HG03280 (cell line): ENCODE measurements around the gene MEF2C.
A peak's percentile ranks its signal among the peaks of the same experiment; 100 is the strongest.

Experiments used
- ATAC-seq: cut with Tn5 transposase; IDR thresholded peaks from one replicate; pipeline ENCODE4 v1.9.1; 2021; ENCODE audit warnings: mild to moderate bottlenecking, moderate library complexity; ENCODE audit not compliant: unreplicated experiment

The MEF2C gene

GRCh38 chr5:88888848-88889188 lies 5.8 kb upstream of the MEF2C start:
- ATAC-seq, result peak; percentile 1

GRCh38 chr5:88888291-88888690 lies 5.3 kb upstream of the MEF2C start:
- ATAC-seq, result no peak

- no peak for ATAC-seq
Observed at GRCh38 chr5:88887342-88887741, 4.4 kb upstream of the MEF2C start.

GRCh38 chr5:88886746-88887341 lies 3.9 kb upstream of the MEF2C start:
- peak; percentile 23 for ATAC-seq

GRCh38 chr5:88886252-88886651 lies 3.3 kb upstream of the MEF2C start:
- no peak for ATAC-seq

GRCh38 chr5:88885002-88885401 lies 2.0 kb upstream of the MEF2C start:
- ATAC-seq, result no peak

GRCh38 chr5:88884608-88884877 lies 1.6 kb upstream of the MEF2C start:
- ATAC-seq, result no peak

- ATAC-seq, result peak; percentile 27
Observed at GRCh38 chr5:88883836-88884607, 1.0 kb upstream of the MEF2C start.

GRCh38 chr5:88882276-88883038 lies 527 bp downstream of the MEF2C start:
- ATAC-seq, result no peak

GRCh38 chr5:88881571-88881971 lies 1.4 kb downstream of the MEF2C start:
- no peak for ATAC-seq

- no peak for ATAC-seq
Observed at GRCh38 chr5:88880201-88880600, 2.8 kb downstream of the MEF2C start.

GRCh38 chr5:88879724-88880123 lies 3.3 kb downstream of the MEF2C start:
- no peak for ATAC-seq

- no peak for ATAC-seq
Observed at GRCh38 chr5:88878976-88879375, 4.0 kb downstream of the MEF2C start.

- ATAC-seq, result no peak
Observed at GRCh38 chr5:88877826-88878225, 5.2 kb downstream of the MEF2C start.

GRCh38 chr5:88876714-88877113 lies 6.3 kb downstream of the MEF2C start:
- no peak for ATAC-seq

GRCh38 chr5:88875341-88876234 lies 7.4 kb downstream of the MEF2C start:
- no peak for ATAC-seq

- no peak for ATAC-seq
Observed at GRCh38 chr5:88873447-88873846, 9.5 kb downstream of the MEF2C start.

GRCh38 chr5:88872971-88873370 lies 10.0 kb downstream of the MEF2C start:
- ATAC-seq, result no peak

- ATAC-seq, result no peak
Observed at GRCh38 chr5:88870285-88870684, 12.7 kb downstream of the MEF2C start.

- no peak for ATAC-seq
Observed at GRCh38 chr5:88868468-88869068, 14.4 kb downstream of the MEF2C start.

GRCh38 chr5:88867638-88868037 lies 15.3 kb downstream of the MEF2C start:
- ATAC-seq, result no peak
